Testis (tissue), 3 donors: ENCODE measurements around the gene ESPN. TPM values are rescaled to one million over a fixed set of nuclear protein-coding genes. Genes with fewer than 3 reads are reported as not detected.
"Not testable (repeated sequence)": the region's sequence is repeated elsewhere in the genome, so short reads cannot be mapped to it uniquely, and the experiment has no call there.

Source experiments
- DNase-seq: peaks from one replicate; pipeline ENCODE4 v3.0.0-alpha.2; 2019
- H3K27ac ChIP-seq, 2 donors: fragments of 200-600 bp; sonication (generic); one replicate each; pipeline ENCODE4 v1.5.1; 2019
- H3K27me3 ChIP-seq: fragments of 200-600 bp; sonication (generic); one replicate; pipeline ENCODE4 v1.5.1; 2019
- H3K36me3 ChIP-seq: fragments of 200-600 bp; sonication (generic); one replicate; pipeline ENCODE4 v1.5.1; 2017; ENCODE audit warnings: low read depth; ENCODE audit errors: missing control alignments
- H3K4me1 ChIP-seq: fragments of 200-600 bp; sonication (generic); one replicate; pipeline ENCODE4 v1.5.1; 2019
- H3K4me3 ChIP-seq, 2 donors: fragments of 200-600 bp; sonication (generic); one replicate each; pipeline ENCODE4 v1.5.1; 2017 to 2019
- H3K9me3 ChIP-seq: fragments of 200-600 bp; sonication (generic); one replicate; pipeline ENCODE4 v1.5.1; 2017
- CTCF ChIP-seq, 3 experiments: fragments of 450-650 bp in 2 of 3; fragments of 200-600 bp in 1 of 3; sonication (generic) in 1 of 3; IDR thresholded peaks; one replicate each; pipeline ENCODE4 v1.5.1; 2016 to 2019; ENCODE audit warnings: antibody characterized with exemption in 3 of 3, mild to moderate bottlenecking in 2 of 3, moderate library complexity in 1 of 3
- POLR2A ChIP-seq: fragments of 450-650 bp; IDR thresholded peaks from one replicate; pipeline ENCODE4 v1.6.1; 2017; ENCODE audit warnings: antibody characterized with exemption, mild to moderate bottlenecking, moderate library complexity
- WGBS, 2 donors: methylation state at CpG; one replicate each; pipeline ENCODE4 v1.1.5; 2018; 5-methylcytosine and 5-hydroxymethylcytosine counted together
- intact Hi-C: fragments of 100-400 bp; cut with DNase I; formaldehyde crosslinking; loops from one replicate; pipeline ENCODE4 v1.15.1; 2023; ENCODE audit warnings: low total_unique reads
- polyA plus RNA-seq: library from polyadenylated mRNA; stranded (reverse); fragments of 350-450 nt; fragmentation: Illumina TruSeq; extraction: RNeasy Lipid Tissue Mini Kit (QIAGEN cat#74804); gene quantifications from one replicate; pipeline ENCODE4 v1.2.3, GENCODE V29; 2014; ENCODE audit warnings: low read depth, low replicate concordance; ENCODE audit not compliant: insufficient read depth
- total RNA-seq, 2 donors: library from RNA; depleted of rRNA; stranded (reverse); fragments of >200 nt; gene quantifications; one replicate each; pipeline ENCODE4 v1.2.3, GENCODE V29; 2016

ESPN gene
- total and polyA plus RNA-seq, 3 donors from 2014 or later = 270 to 404 (median 396) TPM

- Histone ChIP-seq H3K27me3 (no peaks in the 10 kb centered on the region), H3K4me3 (peak overlapping the region; percentile 15 to 20), H3K9me3 (no peaks in the 10 kb centered on the region), H3K36me3 (no peaks in the 10 kb centered on the region), H3K27ac (no peak overlapping the region), H3K4me1 (no peaks in the 10 kb centered on the region)
- DNase-seq = no peak
- TF ChIP-seq POLR2A (no peak), CTCF (IDR thresholded peaks at IDR 0.05) (no peak)
- WGBS, 2 donors = 27% methylated on average over 29 of the region's 115 CpGs; no CpG with 5 or more reads in 1 of the 2 donors
- intact Hi-C loops = no loop called here
Observed at GRCh38 chr1:6454856-6455751, 30.5 kb downstream of the ESPN start.

GRCh38 chr1:6455752-6456520 is 31.4 kb downstream of the ESPN start:
- intact Hi-C loops, H3K4me1 ChIP-seq, H3K27me3 ChIP-seq, DNase-seq, H3K9me3 ChIP-seq, H3K36me3 ChIP-seq, H3K27ac ChIP-seq: not testable (repeated sequence)
- peak overlapping the region in 1 of 2 donors; percentile 20 for H3K4me3 ChIP-seq
- WGBS, 2 donors = 10 to 46% methylated on average over 16 to 58 of the region's 58 CpGs

GRCh38 chr1:6456800-6457466 is 32.4 kb downstream of the ESPN start:
- no peaks in the 10 kb centered on the region for H3K36me3 ChIP-seq
- no peak overlapping the region for H3K4me3 ChIP-seq
- no peak for TF ChIP-seq POLR2A
- TF ChIP-seq CTCF (IDR thresholded peaks at IDR 0.05) = no peak
- no peaks in the 10 kb centered on the region for H3K9me3 ChIP-seq
- DNase-seq = no peak
- H3K27me3 ChIP-seq = no peaks in the 10 kb centered on the region
- intact Hi-C loops = no loop called here
- H3K4me1 ChIP-seq = no peaks in the 10 kb centered on the region
- H3K27ac ChIP-seq = no peak overlapping the region
- 81 to 91% methylated on average over 9 to 11 of the region's 11 CpGs for WGBS, 2 donors

- Histone ChIP-seq H3K36me3 (no peaks in the 10 kb centered on the region), H3K4me1 (no peaks in the 10 kb centered on the region), H3K27me3 (no peaks in the 10 kb centered on the region), H3K27ac (no peak overlapping the region), H3K9me3 (no peaks in the 10 kb centered on the region), H3K4me3 (no peak overlapping the region)
- 37 to 67% methylated on average over 1 to 18 of the region's 18 CpGs for WGBS, 2 donors
- no peak for DNase-seq
- intact Hi-C loops = no loop called here
- TF ChIP-seq POLR2A (no peak), CTCF (IDR thresholded peaks at IDR 0.05) (no peak)
Observed at GRCh38 chr1:6459850-6460265, 35.3 kb downstream of the ESPN start.
